ENCODE results near the gene IGF2BP2. TPM values are rescaled to one million over a fixed set of nuclear protein-coding genes. Genes with fewer than 3 reads are reported as not detected.
A peak's percentile ranks its signal among the peaks of the same experiment; 100 is the strongest.

The IGF2BP2 gene
- total and polyA plus RNA-seq, 9 of the 15 experiments (the other 6 are each of a cell fraction or from before 2014, with no cell fraction given): 3.2 to 59.6 (median 30.5) TPM

DNA sequence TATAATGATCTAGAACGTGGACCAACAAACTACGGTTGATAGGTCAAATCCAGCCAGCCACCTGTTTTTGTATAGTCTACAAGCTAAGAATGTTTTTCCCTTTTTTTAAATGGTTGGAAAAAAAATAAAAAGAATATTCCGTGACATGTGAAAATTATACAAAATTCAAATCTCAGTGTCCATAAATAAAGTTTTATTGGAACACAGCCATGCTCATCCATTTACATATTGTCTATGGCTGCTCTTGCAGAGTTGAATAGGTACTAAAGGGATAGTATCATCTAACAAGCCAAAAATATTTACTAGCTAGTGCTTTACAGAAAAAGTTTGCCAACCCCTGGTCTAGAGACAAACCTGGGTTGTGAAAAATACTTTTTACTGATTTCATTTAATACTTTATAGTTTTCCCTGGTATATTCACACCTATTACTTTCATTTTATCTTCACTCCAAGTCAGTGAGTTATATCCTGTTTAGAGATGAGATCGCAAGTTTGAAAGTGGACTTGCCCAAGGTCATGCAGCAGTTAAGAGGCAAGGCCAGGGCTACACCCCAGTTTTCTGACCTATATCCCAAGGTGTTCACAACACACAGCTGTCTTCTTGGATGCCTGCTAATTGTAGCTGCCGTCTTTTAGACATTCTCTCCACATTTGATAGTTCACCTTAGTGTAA is 58.4 kb downstream of the IGF2BP2 start:
- intact Hi-C loops (cut with micrococcal nuclease): loop anchor here (5.0 kb wide), 2 partner anchors 56 to 89 kb away; no protein-coding TSS in a partner anchor
- in situ Hi-C loops (cut with MboI): no loop called here
- POLR2A ChIA-PET: interaction anchor here (0.7 to 1.5 kb wide), 4 partner anchors 13 to 177 kb away, joined by 3 to 4 read pairs (median 3); no protein-coding TSS in a partner anchor
- no TSS peak for BruUV-seq (replicated peaks)
- H3K79me2 ChIP-seq (ENCODE audit: control insufficient read depth, insufficient read depth, low read length): peaks cover 89% of the 10 kb centered on the region
- H3K36me3 ChIP-seq (ENCODE audit: control insufficient read depth, insufficient read depth, low read length): no peaks in the 10 kb centered on the region
- no peak overlapping the region for H2AFZ ChIP-seq (ENCODE audit: low read depth, low read length)
- H4K20me1 ChIP-seq (replicated peaks; ENCODE audit: control insufficient read depth, insufficient read depth, low read length): peaks cover 16% of the 10 kb centered on the region
- FAIRE-seq (no peak), ATAC-seq (peak; percentile 59), DNase-seq (ENCODE audit: extremely low read depth in 1 of 4, low spot score in 3 of 4) (no peak)
- H3K4me2 ChIP-seq (ENCODE audit: insufficient read depth, low read length): peak overlapping the region; percentile 34
- no peak overlapping the region; the same call in 2 of the 3 replicates for H3K27ac ChIP-seq (ENCODE audit: extremely low read depth, low read depth, low read length)
- WGBS (ENCODE audit: insufficient coverage, low coverage, missing lambda C conversion rate): 40% methylated on average over 5 of the region's 5 CpGs
- H3K9me3 ChIP-seq (replicated peaks; ENCODE audit: control insufficient read depth, insufficient read depth, low read depth, low read length): no peaks in the 10 kb centered on the region
- no peaks in the 10 kb centered on the region for H3K27me3 ChIP-seq (ENCODE audit: control insufficient read depth in 2 of 2, insufficient read depth in 2 of 2, low read length in 2 of 2)
- CTCF ChIA-PET (ENCODE audit: low intra/inter-chr PET ratio): no interaction called here
- H3K4me3 ChIP-seq: no peak overlapping the region
- no peaks in the 10 kb centered on the region for H3K9me1 ChIP-seq (ENCODE audit: control insufficient read depth, insufficient read depth, low read length)
- TF ChIP-seq CTBP1 (IDR thresholded peaks at IDR 0.05; ENCODE audit: borderline replicate concordance): no peak
- TF ChIP-seq ELF1 (tag; IDR thresholded peaks at IDR 0.05): 0 out of 2 replicates have a peak, but pooled peaks have one; percentile 17
- no peak for TF ChIP-seq MYBL2 (IDR thresholded peaks at IDR 0.05; ENCODE audit: low read depth)
- TF ChIP-seq MYBL2 (CRISPR knock-in tag; IDR thresholded peaks at IDR 0.05; ENCODE audit: borderline replicate concordance): no peak
- peak; percentile 76; the same call in 1 of the 2 replicates for TF ChIP-seq ESRRA (IDR thresholded peaks at IDR 0.05; ENCODE audit: borderline replicate concordance, low read depth)
- TF ChIP-seq NFE2 (IDR thresholded peaks at IDR 0.05; ENCODE audit: low read depth): 0 out of 2 replicates have a peak, but pooled peaks have one; percentile 12
- TF ChIP-seq, protein P1, sequence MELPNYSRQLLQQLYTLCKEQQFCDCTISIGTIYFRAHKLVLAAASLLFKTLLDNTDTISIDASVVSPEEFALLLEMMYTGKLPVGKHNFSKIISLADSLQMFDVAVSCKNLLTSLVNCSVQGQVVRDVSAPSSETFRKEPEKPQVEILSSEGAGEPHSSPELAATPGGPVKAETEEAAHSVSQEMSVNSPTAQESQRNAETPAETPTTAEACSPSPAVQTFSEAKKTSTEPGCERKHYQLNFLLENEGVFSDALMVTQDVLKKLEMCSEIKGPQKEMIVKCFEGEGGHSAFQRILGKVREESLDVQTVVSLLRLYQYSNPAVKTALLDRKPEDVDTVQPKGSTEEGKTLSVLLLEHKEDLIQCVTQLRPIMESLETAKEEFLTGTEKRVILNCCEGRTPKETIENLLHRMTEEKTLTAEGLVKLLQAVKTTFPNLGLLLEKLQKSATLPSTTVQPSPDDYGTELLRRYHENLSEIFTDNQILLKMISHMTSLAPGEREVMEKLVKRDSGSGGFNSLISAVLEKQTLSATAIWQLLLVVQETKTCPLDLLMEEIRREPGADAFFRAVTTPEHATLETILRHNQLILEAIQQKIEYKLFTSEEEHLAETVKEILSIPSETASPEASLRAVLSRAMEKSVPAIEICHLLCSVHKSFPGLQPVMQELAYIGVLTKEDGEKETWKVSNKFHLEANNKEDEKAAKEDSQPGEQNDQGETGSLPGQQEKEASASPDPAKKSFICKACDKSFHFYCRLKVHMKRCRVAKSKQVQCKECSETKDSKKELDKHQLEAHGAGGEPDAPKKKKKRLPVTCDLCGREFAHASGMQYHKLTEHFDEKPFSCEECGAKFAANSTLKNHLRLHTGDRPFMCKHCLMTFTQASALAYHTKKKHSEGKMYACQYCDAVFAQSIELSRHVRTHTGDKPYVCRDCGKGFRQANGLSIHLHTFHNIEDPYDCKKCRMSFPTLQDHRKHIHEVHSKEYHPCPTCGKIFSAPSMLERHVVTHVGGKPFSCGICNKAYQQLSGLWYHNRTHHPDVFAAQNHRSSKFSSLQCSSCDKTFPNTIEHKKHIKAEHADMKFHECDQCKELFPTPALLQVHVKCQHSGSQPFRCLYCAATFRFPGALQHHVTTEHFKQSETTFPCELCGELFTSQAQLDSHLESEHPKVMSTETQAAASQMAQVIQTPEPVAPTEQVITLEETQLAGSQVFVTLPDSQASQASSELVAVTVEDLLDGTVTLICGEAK (IDR thresholded peaks at IDR 0.05): peak; percentile 88
- TF ChIP-seq, protein P1 (CRISPR knock-in tag; IDR thresholded peaks at IDR 0.05): peak; percentile 48; the same call in 1 of the 2 replicates
- no peak for TF ChIP-seq ZNF77 (CRISPR knock-in tag; IDR thresholded peaks at IDR 0.05)
- TF ChIP-seq, protein P2, sequence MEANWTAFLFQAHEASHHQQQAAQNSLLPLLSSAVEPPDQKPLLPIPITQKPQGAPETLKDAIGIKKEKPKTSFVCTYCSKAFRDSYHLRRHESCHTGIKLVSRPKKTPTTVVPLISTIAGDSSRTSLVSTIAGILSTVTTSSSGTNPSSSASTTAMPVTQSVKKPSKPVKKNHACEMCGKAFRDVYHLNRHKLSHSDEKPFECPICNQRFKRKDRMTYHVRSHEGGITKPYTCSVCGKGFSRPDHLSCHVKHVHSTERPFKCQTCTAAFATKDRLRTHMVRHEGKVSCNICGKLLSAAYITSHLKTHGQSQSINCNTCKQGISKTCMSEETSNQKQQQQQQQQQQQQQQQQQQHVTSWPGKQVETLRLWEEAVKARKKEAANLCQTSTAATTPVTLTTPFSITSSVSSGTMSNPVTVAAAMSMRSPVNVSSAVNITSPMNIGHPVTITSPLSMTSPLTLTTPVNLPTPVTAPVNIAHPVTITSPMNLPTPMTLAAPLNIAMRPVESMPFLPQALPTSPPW (CRISPR knock-in tag; IDR thresholded peaks at IDR 0.05): no peak
- TF ChIP-seq ETV1 (tag; conservative IDR thresholded peaks at IDR 0.05; ENCODE audit: low read depth): 0 out of 2 replicates have a peak, but pooled peaks have one; percentile 25
- peaks cover 4 to 25% of the 10 kb centered on the region in 2 experiments; a peak in 4 of 5 replicates for H3K4me1 ChIP-seq (replicated peaks in 1 of 2; ENCODE audit: control insufficient read depth in 2 of 2, insufficient read depth in 2 of 2, low read length in 2 of 2)
- H3K9ac ChIP-seq (ENCODE audit: insufficient read depth in 1 of 2, low read depth in 2 of 2, low read length in 2 of 2): peak overlapping the region in 1 of 2 experiments; percentile 23; a peak in 1 of 4 replicates
